AG04450 (cell line): ENCODE results near the gene COL27A1. TPM values are rescaled to one million over a fixed set of nuclear protein-coding genes. Genes with fewer than 3 reads are reported as not detected.

Source experiments
- CTCF ChIA-PET: fragments of 300-600, 350-600 bp; formaldehyde crosslinking; extraction: SDS; loops from one replicate; lab custom pipeline; 2022; ENCODE audit warnings: antibody characterized with exemption, inconsistent platforms; lab: Charles Lee
- POLR2A ChIA-PET: fragments of 350-600 bp; formaldehyde crosslinking; extraction: SDS; loops from one replicate; lab custom pipeline; 2021; ENCODE audit warnings: antibody characterized with exemption, inconsistent platforms; lab: Yijun Ruan, JAX
- DNase-seq: peaks from one replicate; pipeline ENCODE4 v3.0.0-alpha.2; 2011; ENCODE audit warnings: low read depth, low spot score
- H3K27ac ChIP-seq: one replicate; pipeline ENCODE4 v1.5.1; 2012; ENCODE audit warnings: low read depth, low read length, control low read depth
- H3K27me3 ChIP-seq: one replicate; pipeline ENCODE4 v1.6.0; 2012; ENCODE audit warnings: low read length; ENCODE audit not compliant: control insufficient read depth, insufficient read depth
- H3K4me3 ChIP-seq: 2 replicates; pipeline ENCODE4 v1.5.1; 2011; ENCODE audit warnings: mild to moderate bottlenecking, low read depth, low read length, control low read depth
- H3K9me3 ChIP-seq: 2 replicates; pipeline ENCODE4 v1.5.1; 2012; ENCODE audit warnings: low read length; ENCODE audit not compliant: control insufficient read depth, insufficient read depth
- polyA plus RNA-seq: library from polyadenylated mRNA; depleted of rRNA; stranded (reverse); fragments of >200 nt; gene quantifications from 2 replicates; pipeline ENCODE4 v1.2.3, GENCODE V29; 2011; rRNA removed
- small RNA-seq: library from RNA; depleted of rRNA; stranded (forward); fragments of <200 nt; gene quantifications from one replicate; pipeline ENCODE3, GENCODE V24; 2012; ENCODE audit warnings: low read depth; ENCODE audit not compliant: insufficient read length
- TF ChIP-seq, protein P1 (sequence below): IDR thresholded peaks from 2 replicates; pipeline ENCODE4 v1.5.1; 2011; ENCODE audit warnings: low read depth, low read length, control low read depth, inconsistent platforms

The COL27A1 gene
- polyA plus RNA-seq, 1 experiment, result 8.5 TPM

DNA sequence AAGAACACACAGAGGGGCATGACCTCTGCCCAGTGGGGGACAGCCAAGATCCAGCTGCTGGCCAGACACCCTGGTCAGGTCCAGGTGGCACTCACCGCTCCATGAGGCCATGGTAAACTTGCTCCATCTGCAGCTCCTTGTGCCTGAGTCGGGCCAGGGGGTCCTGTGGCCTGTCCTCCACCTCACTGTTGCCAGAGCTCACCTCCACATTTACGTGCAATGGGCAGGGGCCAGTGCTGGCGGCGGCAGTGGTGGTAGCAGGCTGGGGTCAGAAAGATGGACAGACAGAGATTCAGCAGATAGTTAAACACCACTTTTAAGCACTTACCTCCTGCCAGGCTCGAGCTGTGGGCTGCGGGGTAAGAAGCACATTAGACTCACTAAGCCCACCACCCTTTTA lies 204.5 kb downstream of the COL27A1 start:
- Histone ChIP-seq H3K4me3 (no peak overlapping the region), H3K27me3 (no peaks in the 10 kb centered on the region), H3K27ac (no peak overlapping the region), H3K9me3 (no peaks in the 10 kb centered on the region; the same call in 1 of the 2 replicates)
- no peak for DNase-seq
- TF ChIP-seq, protein P1, sequence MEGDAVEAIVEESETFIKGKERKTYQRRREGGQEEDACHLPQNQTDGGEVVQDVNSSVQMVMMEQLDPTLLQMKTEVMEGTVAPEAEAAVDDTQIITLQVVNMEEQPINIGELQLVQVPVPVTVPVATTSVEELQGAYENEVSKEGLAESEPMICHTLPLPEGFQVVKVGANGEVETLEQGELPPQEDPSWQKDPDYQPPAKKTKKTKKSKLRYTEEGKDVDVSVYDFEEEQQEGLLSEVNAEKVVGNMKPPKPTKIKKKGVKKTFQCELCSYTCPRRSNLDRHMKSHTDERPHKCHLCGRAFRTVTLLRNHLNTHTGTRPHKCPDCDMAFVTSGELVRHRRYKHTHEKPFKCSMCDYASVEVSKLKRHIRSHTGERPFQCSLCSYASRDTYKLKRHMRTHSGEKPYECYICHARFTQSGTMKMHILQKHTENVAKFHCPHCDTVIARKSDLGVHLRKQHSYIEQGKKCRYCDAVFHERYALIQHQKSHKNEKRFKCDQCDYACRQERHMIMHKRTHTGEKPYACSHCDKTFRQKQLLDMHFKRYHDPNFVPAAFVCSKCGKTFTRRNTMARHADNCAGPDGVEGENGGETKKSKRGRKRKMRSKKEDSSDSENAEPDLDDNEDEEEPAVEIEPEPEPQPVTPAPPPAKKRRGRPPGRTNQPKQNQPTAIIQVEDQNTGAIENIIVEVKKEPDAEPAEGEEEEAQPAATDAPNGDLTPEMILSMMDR, result no peak
- ChIA-PET POLR2A (no interaction called here), CTCF (no interaction called here)

DNA sequence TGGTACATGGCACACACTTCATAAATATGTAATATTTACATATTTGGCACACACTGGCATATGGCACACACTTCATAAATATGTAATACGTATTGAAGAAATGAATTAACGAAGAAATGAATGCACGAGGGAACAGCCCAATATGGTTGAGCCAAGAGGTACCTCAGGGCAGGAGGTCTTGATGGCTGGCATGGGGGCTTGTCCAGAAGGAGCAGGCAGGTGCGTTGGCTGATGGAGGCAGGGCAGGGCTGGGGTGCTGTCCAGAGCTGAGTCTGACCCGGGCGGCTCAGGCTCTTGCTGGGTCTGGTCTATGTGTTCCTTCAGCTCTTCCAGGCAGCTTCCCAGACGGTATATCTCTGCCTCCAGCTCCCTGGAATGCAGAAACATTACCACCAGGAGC lies 206.2 kb downstream of the COL27A1 start:
- H3K27me3 ChIP-seq, result no peaks in the 10 kb centered on the region
- no peak overlapping the region for H3K27ac ChIP-seq
- POLR2A ChIA-PET, result no interaction called here
- no peak for DNase-seq
- no peaks in the 10 kb centered on the region for H3K9me3 ChIP-seq
- TF ChIP-seq, protein P1, result no peak
- no peak overlapping the region for H3K4me3 ChIP-seq
- CTCF ChIA-PET, result no interaction called here

Small RNAs within 50 kb of the gene (small RNA-seq; reads per million reads assigned to genes)
- gene MIR455, result 5,321 reads per million, percentile 98 among the genes with 10 or more reads in this experiment

Other genes starting within 250 kb of the COL27A1 start
- gene AMBP, start 77.2 kb upstream of the COL27A1 start, polyA plus RNA-seq, result 0.67 and 0.74 TPM in 2 replicates
- not detected in 2 replicates for gene KIF12, start 56.2 kb upstream of the COL27A1 start, polyA plus RNA-seq
- gene ORM1, start 167.6 kb downstream of the COL27A1 start, polyA plus RNA-seq, result 0.17 TPM in 1 of 2 replicates, not detected in the other
- not detected in 2 replicates for gene ORM2, start 174.3 kb downstream of the COL27A1 start, polyA plus RNA-seq
- 7.0 and 7.5 TPM in 2 replicates for gene AKNA, start 232.4 kb downstream of the COL27A1 start, polyA plus RNA-seq